ENCODE data around the gene CSMD2.

GRCh38 chr1:33853431-33853830, 311.6 kb downstream of the CSMD2 start:
- TF ChIP-seq EP300 (IDR thresholded peaks at IDR 0.05; ENCODE audit: low read depth) (no peak), POLR2A (IDR thresholded peaks at IDR 0.05) (no peak)

Measured in transverse colon (tissue), 1 donor.